ENCODE measurements around the gene PELO.

PELO gene

DNA sequence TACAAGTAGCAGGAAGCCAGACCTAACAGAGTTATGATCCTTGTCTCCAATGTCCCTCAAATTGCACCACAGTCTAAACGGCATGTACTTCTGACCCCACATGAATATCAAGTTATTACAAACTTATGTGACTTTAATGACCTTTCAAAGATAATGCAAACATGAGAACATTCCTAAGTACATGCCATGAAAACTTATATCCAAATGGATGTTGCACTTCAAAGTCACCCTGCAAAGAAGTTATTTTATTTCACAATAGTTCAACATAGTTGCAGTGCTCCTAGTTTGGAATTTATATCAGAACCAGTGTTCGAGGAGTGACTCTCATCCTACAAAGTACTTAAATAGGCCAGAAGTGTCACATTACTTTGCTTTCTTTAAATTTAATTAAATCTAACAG is 41.2 kb upstream of the PELO start:
- Histone ChIP-seq H3K36me3 (ENCODE audit: insufficient read depth, insufficient read length, low read length) (no peaks in the 10 kb centered on the region), H3K4me3 (ENCODE audit: insufficient read length, low read depth) (no peak overlapping the region), H3K9ac (ENCODE audit: insufficient read length, low read depth) (no peak overlapping the region), H3K27me3 (ENCODE audit: insufficient read depth, insufficient read length) (no peaks in the 10 kb centered on the region), H3K4me1 (ENCODE audit: insufficient read depth, insufficient read length) (no peaks in the 10 kb centered on the region), H3K9me3 (ENCODE audit: insufficient read depth, low read length) (no peaks in the 10 kb centered on the region)
- TF ChIP-seq YY1 (IDR thresholded peaks at IDR 0.05; ENCODE audit: insufficient read depth, insufficient read length) = no peak
- no peak for TF ChIP-seq SUZ12 (IDR thresholded peaks at IDR 0.05; ENCODE audit: extremely low read depth, insufficient read depth, insufficient read length)
- no peak for TF ChIP-seq ZNF274 (IDR thresholded peaks at IDR 0.05; ENCODE audit: low read depth, low read length)
- DNase-seq (ENCODE audit: low read depth, low spot score) = no peak

DNA sequence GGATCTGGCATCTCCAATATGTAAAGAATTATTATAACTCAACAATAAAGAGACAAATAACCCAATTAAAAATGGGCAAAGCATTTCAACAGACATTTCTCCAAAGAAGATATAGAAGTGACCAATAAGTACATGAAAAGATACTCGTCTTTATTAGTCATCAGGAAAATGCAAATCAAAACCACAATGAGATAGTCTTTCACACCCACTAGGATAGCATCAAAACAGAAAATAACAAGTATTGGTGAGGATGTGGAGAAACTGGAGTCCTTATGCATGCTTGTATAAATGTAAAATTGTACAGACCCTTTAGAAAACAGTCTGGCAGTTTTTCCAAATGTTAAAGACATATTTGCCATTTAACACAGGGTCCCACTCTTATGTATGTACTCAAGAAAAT is 39.1 kb upstream of the PELO start:
- H3K27me3 ChIP-seq (ENCODE audit: insufficient read depth, insufficient read length) = no peaks in the 10 kb centered on the region
- no peak overlapping the region for H3K9ac ChIP-seq (ENCODE audit: insufficient read length, low read depth)
- no peak for DNase-seq (ENCODE audit: low read depth, low spot score)
- H3K36me3 ChIP-seq (ENCODE audit: insufficient read depth, insufficient read length, low read length) = no peaks in the 10 kb centered on the region
- H3K4me3 ChIP-seq (ENCODE audit: insufficient read length, low read depth) = no peak overlapping the region
- no peak for TF ChIP-seq ZNF274 (IDR thresholded peaks at IDR 0.05; ENCODE audit: low read depth, low read length)
- no peak for TF ChIP-seq YY1 (IDR thresholded peaks at IDR 0.05; ENCODE audit: insufficient read depth, insufficient read length)
- no peaks in the 10 kb centered on the region for H3K4me1 ChIP-seq (ENCODE audit: insufficient read depth, insufficient read length)
- H3K9me3 ChIP-seq (ENCODE audit: insufficient read depth, low read length) = no peaks in the 10 kb centered on the region

DNA sequence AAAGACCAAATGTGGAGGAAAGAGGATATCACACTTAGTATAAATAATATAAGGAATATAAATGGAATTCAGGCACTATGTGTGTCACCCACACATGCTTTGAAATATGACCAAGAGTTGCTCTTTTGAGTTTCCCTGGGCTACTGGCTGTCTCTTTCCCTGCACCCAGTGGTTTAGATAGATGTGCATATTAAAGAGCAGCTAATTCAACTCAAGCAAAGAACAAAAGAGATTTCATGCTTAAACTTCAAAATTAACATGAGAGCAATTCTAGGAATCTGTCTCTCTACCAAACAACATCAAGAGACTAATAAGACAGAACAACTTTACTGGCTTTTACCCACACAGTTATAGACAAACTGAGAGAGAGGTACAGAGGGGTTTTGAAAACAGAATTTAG is 38.0 kb upstream of the PELO start:
- no peak for TF ChIP-seq YY1 (IDR thresholded peaks at IDR 0.05; ENCODE audit: insufficient read depth, insufficient read length)
- TF ChIP-seq ZNF274 (IDR thresholded peaks at IDR 0.05; ENCODE audit: low read depth, low read length) = no peak
- TF ChIP-seq SUZ12 (IDR thresholded peaks at IDR 0.05; ENCODE audit: extremely low read depth, insufficient read depth, insufficient read length) = no peak

DNA sequence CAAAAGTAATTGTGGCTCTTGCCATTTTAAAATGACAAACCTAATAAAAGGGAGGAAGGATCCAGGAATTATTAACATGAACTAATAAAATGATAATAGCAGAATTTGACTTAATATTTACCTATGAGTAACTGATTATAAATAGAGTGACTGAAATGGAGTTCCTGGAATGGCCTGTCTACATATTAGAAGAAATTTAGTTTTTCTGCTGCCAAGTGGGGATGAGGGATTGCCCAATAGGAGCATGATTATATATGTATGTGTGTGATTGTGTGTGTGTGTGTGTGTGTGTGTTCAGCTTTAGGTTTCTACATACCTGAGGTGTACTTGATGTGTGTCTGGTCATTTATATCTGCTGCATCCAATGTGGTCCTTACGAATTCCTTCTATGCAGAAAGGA is 36.6 kb upstream of the PELO start:
- no peak for TF ChIP-seq YY1 (IDR thresholded peaks at IDR 0.05; ENCODE audit: insufficient read depth, insufficient read length)
- TF ChIP-seq ZNF274 (IDR thresholded peaks at IDR 0.05; ENCODE audit: low read depth, low read length) = no peak
- no peak for TF ChIP-seq SUZ12 (IDR thresholded peaks at IDR 0.05; ENCODE audit: extremely low read depth, insufficient read depth, insufficient read length)

More for the DNA sequence above, 38.0 kb upstream of the PELO start:
- Histone ChIP-seq H3K27me3 (ENCODE audit: insufficient read depth, insufficient read length) (no peaks in the 10 kb centered on the region), H3K36me3 (ENCODE audit: insufficient read depth, insufficient read length, low read length) (no peaks in the 10 kb centered on the region), H3K9me3 (ENCODE audit: insufficient read depth, low read length) (no peaks in the 10 kb centered on the region), H3K9ac (ENCODE audit: insufficient read length, low read depth) (no peak overlapping the region), H3K4me3 (ENCODE audit: insufficient read length, low read depth) (no peak overlapping the region), H3K4me1 (ENCODE audit: insufficient read depth, insufficient read length) (no peaks in the 10 kb centered on the region)
- DNase-seq (ENCODE audit: low read depth, low spot score) = no peak

DNA sequence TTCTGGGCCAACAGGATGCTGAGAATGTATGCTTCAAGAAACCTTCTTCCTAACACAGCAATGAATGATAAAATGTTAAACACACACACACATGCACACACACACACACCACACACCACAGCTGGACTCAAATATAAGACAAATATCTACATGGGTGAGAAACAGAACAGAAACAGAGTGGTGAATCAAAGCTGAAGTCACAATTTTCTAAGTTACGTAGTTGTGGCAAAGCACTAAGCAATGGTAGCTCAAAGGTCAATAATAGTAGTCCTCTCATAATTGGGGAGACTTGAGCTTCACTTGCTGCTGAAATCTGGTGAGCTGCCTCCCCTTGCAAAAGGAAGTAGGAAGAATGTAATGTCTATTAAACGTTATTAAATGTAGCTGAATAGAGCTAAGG is 33.7 kb upstream of the PELO start:
- TF ChIP-seq ZNF274 (IDR thresholded peaks at IDR 0.05; ENCODE audit: low read depth, low read length) = no peak
- no peak for TF ChIP-seq YY1 (IDR thresholded peaks at IDR 0.05; ENCODE audit: insufficient read depth, insufficient read length)
- no peak for TF ChIP-seq SUZ12 (IDR thresholded peaks at IDR 0.05; ENCODE audit: extremely low read depth, insufficient read depth, insufficient read length)
- no peak for DNase-seq (ENCODE audit: low read depth, low spot score)
- H3K27me3 ChIP-seq (ENCODE audit: insufficient read depth, insufficient read length) = no peaks in the 10 kb centered on the region
- H3K4me1 ChIP-seq (ENCODE audit: insufficient read depth, insufficient read length) = no peaks in the 10 kb centered on the region
- H3K9ac ChIP-seq (ENCODE audit: insufficient read length, low read depth) = no peak overlapping the region
- H3K4me3 ChIP-seq (ENCODE audit: insufficient read length, low read depth) = no peak overlapping the region
- no peaks in the 10 kb centered on the region for H3K9me3 ChIP-seq (ENCODE audit: insufficient read depth, low read length)
- no peaks in the 10 kb centered on the region for H3K36me3 ChIP-seq (ENCODE audit: insufficient read depth, insufficient read length, low read length)

More for the DNA sequence above, 36.6 kb upstream of the PELO start:
- Histone ChIP-seq H3K9me3 (ENCODE audit: insufficient read depth, low read length) (no peaks in the 10 kb centered on the region), H3K4me3 (ENCODE audit: insufficient read length, low read depth) (no peak overlapping the region), H3K4me1 (ENCODE audit: insufficient read depth, insufficient read length) (no peaks in the 10 kb centered on the region), H3K36me3 (ENCODE audit: insufficient read depth, insufficient read length, low read length) (no peaks in the 10 kb centered on the region), H3K27me3 (ENCODE audit: insufficient read depth, insufficient read length) (no peaks in the 10 kb centered on the region), H3K9ac (ENCODE audit: insufficient read length, low read depth) (no peak overlapping the region)
- DNase-seq (ENCODE audit: low read depth, low spot score) = no peak

DNA sequence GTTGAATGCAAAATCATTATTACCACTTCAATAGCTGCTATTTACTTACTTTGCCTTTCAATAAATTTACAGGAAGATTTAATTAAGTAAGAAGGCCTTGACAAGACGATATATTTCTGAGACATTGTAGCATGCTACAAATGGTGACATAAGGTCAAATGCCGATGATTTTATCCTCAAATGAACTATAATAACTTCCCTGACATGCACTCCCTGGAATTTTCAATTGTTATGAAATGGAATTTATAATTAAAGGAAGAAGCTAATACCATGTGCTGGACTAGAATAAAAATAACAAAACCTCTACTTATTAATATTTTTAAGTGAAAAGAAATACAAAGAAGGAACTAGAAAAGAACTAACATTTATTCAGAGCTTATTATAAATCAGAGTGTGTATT is 30.2 kb upstream of the PELO start:
- TF ChIP-seq SUZ12 (IDR thresholded peaks at IDR 0.05; ENCODE audit: extremely low read depth, insufficient read depth, insufficient read length) (no peak), ZNF274 (IDR thresholded peaks at IDR 0.05; ENCODE audit: low read depth, low read length) (no peak), YY1 (IDR thresholded peaks at IDR 0.05; ENCODE audit: insufficient read depth, insufficient read length) (no peak)
- H3K36me3 ChIP-seq (ENCODE audit: insufficient read depth, insufficient read length, low read length) = no peaks in the 10 kb centered on the region
- DNase-seq (ENCODE audit: low read depth, low spot score) = no peak

DNA sequence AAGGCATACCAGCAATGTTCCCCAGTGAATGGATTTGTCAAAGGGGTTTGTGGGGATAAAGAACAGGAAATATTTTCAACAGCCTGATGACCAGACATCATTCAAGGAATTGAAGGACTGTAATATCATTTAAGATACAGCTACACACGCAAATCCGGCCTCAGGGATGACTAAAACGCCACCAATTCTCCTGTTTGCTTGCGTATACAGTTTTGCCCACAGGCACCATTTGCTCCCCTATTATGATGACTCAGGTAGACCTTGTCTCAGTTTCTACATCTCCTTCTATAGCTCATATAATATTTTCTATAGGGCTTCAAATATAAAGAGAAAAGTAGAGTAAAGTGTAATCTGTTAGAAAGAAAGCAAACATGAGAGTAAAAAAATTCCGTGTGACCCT is 29.7 kb upstream of the PELO start:
- Histone ChIP-seq H3K27me3 (ENCODE audit: insufficient read depth, insufficient read length) (no peaks in the 10 kb centered on the region), H3K9ac (ENCODE audit: insufficient read length, low read depth) (no peak overlapping the region), H3K36me3 (ENCODE audit: insufficient read depth, insufficient read length, low read length) (no peaks in the 10 kb centered on the region), H3K4me1 (ENCODE audit: insufficient read depth, insufficient read length) (no peaks in the 10 kb centered on the region), H3K4me3 (ENCODE audit: insufficient read length, low read depth) (no peak overlapping the region), H3K9me3 (ENCODE audit: insufficient read depth, low read length) (no peaks in the 10 kb centered on the region)
- DNase-seq (ENCODE audit: low read depth, low spot score) = no peak
- TF ChIP-seq YY1 (IDR thresholded peaks at IDR 0.05; ENCODE audit: insufficient read depth, insufficient read length) = no peak
- no peak for TF ChIP-seq SUZ12 (IDR thresholded peaks at IDR 0.05; ENCODE audit: extremely low read depth, insufficient read depth, insufficient read length)
- no peak for TF ChIP-seq ZNF274 (IDR thresholded peaks at IDR 0.05; ENCODE audit: low read depth, low read length)

More for the DNA sequence above, 30.2 kb upstream of the PELO start:
- H3K4me1 ChIP-seq (ENCODE audit: insufficient read depth, insufficient read length) = no peaks in the 10 kb centered on the region
- no peak overlapping the region for H3K4me3 ChIP-seq (ENCODE audit: insufficient read length, low read depth)
- H3K9ac ChIP-seq (ENCODE audit: insufficient read length, low read depth) = no peak overlapping the region
- H3K9me3 ChIP-seq (ENCODE audit: insufficient read depth, low read length) = no peaks in the 10 kb centered on the region
- H3K27me3 ChIP-seq (ENCODE audit: insufficient read depth, insufficient read length) = no peaks in the 10 kb centered on the region

DNA sequence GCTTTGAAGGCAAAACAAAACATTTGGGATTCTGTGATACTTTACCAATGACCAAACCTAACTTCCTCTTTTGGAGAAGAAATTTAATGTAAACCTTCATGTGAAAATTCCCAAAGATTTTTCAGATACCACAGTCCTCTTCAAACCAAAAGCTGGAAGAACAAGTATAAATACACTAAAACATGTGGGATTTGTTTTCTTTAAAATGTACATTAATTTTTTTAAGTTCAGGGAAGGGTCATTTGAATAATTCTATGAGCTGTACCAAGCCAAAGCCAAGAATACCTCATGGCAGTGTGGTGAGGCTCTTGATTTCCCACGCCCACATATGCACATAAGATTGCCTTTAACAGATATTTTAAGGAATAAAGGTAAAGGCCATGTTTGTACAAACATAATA is 28.4 kb upstream of the PELO start:
- Histone ChIP-seq H3K9ac (ENCODE audit: insufficient read length, low read depth) (no peak overlapping the region), H3K4me1 (ENCODE audit: insufficient read depth, insufficient read length) (no peaks in the 10 kb centered on the region), H3K4me3 (ENCODE audit: insufficient read length, low read depth) (no peak overlapping the region), H3K27me3 (ENCODE audit: insufficient read depth, insufficient read length) (no peaks in the 10 kb centered on the region), H3K36me3 (ENCODE audit: insufficient read depth, insufficient read length, low read length) (no peaks in the 10 kb centered on the region), H3K9me3 (ENCODE audit: insufficient read depth, low read length) (no peaks in the 10 kb centered on the region)
- no peak for DNase-seq (ENCODE audit: low read depth, low spot score)
- no peak for TF ChIP-seq SUZ12 (IDR thresholded peaks at IDR 0.05; ENCODE audit: extremely low read depth, insufficient read depth, insufficient read length)
- no peak for TF ChIP-seq ZNF274 (IDR thresholded peaks at IDR 0.05; ENCODE audit: low read depth, low read length)
- TF ChIP-seq YY1 (IDR thresholded peaks at IDR 0.05; ENCODE audit: insufficient read depth, insufficient read length) = no peak

Data from NT2/D1 (cell line).